Left colon (tissue), 2 donors: ENCODE data around the gene CCDC136. TPM values are rescaled to one million over a fixed set of nuclear protein-coding genes. Genes with fewer than 3 reads are reported as not detected.
A peak's percentile ranks its signal among the peaks of the same experiment; 100 is the strongest.

Source experiments
- ATAC-seq: fragments of 200-7000 bp; cut with Tn5 transposase; one replicate; pipeline ENCODE4 v1.9.1; 2020; ENCODE audit warnings: mild to moderate bottlenecking, moderate library complexity
- DNase-seq, 2 donors: peaks; one replicate each; pipeline ENCODE4 v3.0.0-alpha.2; 2020
- intact Hi-C, 2 donors: fragments of 100-400 bp; cut with DNase I in 1 of 2; cut with micrococcal nuclease in 1 of 2; formaldehyde crosslinking; loops; one replicate each; pipeline versions ENCODE4 v1.11.2 to v1.14.0; 2022; cut with DNase I, micrococcal nuclease
- total RNA-seq, 2 donors: library from RNA; stranded (reverse); fragmentation: NEBNext Ultra II Directional; extraction: Animal tissue kit (Norgen Biotek cat#: 25700); gene quantifications; one replicate each; pipeline ENCODE4 v1.2.1, GENCODE V29; 2021
- donor health status: DM: no; HTN: no; CAD: no.
- donor health status: DM: yes; HTN: yes; CAD: no.

The CCDC136 gene
- total RNA-seq, 2 donors from 2014 or later: 1.5 to 5.6 TPM

DNA sequence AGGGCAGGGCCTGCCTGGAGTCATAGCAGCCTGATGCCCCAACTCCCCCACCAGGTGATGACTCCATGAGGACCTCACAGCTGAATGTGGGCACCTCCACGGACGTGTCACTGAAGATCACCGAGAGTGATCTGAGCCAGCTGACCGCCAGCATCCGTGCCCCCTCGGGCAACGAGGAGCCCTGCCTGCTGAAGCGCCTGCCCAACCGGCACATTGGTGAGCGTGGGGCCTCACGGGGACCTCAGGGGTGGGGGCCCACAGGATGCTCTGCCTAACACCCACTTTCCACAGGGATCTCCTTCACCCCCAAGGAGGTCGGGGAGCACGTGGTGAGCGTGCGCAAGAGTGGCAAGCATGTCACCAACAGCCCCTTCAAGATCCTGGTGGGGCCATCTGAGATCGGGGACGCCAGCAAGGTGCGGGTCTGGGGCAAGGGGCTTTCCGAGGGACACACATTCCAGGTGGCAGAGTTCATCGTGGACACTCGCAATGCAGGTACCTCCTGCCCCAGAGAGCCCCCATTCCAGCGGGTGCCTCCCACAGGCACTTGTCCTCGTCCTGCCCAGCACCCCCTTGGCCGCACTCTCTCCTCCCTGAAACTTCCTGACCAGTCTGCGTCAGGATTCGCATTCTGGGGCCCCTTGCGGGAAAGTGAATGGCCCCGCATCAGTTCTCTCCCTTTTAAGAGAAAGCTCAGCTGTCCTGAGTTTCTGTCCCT lies 60.9 kb downstream of the CCDC136 start:
- intact Hi-C loops: no loop called here
- DNase-seq: no peak
- ATAC-seq: no peak

DNA sequence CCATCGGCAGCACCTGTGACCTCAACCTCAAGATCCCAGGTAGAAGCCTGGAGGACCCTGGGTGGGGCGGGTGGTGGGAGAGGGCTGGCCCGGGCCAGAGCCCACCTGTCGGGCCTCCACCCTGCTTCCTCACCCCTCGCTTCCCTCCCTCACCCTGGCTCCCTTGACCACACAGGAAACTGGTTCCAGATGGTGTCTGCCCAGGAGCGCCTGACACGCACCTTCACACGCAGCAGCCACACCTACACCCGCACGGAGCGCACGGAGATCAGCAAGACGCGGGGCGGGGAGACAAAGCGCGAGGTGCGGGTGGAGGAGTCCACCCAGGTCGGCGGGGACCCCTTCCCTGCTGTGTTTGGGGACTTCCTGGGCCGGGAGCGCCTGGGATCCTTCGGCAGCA lies 62.0 kb downstream of the CCDC136 start:
- no peak for DNase-seq
- no peak for ATAC-seq
- intact Hi-C loops: no loop called here

DNA sequence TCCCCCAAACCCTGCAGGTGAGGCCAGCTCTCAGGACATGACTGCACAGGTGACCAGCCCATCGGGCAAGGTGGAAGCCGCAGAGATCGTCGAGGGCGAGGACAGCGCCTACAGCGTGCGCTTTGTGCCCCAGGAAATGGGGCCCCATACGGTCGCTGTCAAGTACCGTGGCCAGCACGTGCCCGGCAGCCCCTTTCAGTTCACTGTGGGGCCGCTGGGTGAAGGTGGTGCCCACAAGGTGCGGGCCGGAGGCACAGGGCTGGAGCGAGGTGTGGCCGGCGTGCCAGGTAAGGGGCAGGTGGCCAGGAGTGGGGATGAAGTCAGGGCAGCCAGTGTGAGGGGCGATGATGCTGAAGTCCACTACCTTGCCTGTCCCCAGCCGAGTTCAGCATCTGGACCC lies 62.6 kb downstream of the CCDC136 start:
- ATAC-seq (no peak), DNase-seq (no peak)
- intact Hi-C loops: no loop called here

DNA sequence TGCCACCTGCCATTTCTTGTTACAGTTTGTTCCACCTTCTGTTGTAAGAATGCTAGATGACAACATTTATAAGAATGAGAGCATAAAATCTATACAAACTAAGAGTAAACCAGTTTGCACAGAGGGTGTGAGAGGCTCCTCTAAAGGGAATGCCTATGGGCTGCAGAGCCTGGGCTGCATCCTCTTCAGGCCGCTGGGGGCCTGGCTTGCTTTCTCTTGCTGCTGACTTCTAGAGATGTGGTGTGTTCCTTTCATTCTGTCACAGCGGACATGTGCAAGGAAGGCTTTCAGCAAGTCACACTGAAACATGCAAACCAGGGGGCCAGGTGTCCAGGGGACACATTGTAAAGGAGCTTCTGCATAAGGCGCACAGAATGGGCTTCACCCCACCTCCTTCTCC lies 63.8 kb downstream of the CCDC136 start:
- intact Hi-C loops: no loop called here
- DNase-seq: no peak
- no peak for ATAC-seq

DNA sequence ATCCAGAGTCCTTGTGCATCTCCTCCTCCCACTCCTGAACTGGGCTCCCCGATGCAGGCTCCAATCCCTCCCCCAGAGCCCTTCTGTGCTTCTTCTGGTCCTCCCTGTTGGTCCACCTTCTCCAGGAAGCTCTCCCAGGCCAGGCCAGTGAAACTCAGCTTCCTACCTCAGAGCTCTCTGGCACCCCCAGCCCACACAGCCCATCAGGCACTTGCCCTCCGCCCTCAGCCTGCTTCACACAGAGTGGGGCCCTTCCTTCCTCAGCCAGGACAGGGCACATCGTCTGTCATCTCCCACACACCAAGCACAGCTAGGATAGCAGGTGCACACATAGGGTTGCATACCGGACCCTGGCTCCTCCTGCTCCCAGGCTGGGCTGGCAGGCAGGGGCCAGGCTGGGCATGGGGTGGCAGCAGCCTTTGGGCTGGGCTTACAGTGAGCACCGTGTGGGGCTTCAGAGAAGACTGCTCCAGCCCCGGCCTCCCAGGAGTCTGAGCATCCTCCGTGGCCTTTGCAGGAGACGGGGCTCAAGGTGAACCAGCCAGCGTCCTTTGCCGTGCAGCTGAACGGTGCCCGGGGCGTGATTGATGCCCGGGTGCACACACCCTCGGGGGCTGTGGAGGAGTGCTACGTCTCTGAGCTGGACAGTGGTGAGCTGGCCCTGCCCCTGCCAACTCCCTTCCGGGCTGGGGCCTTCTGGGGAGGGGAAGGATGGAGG lies 64.4 kb downstream of the CCDC136 start:
- intact Hi-C loops: no loop called here
- ATAC-seq (no peak), DNase-seq (no peak)

DNA sequence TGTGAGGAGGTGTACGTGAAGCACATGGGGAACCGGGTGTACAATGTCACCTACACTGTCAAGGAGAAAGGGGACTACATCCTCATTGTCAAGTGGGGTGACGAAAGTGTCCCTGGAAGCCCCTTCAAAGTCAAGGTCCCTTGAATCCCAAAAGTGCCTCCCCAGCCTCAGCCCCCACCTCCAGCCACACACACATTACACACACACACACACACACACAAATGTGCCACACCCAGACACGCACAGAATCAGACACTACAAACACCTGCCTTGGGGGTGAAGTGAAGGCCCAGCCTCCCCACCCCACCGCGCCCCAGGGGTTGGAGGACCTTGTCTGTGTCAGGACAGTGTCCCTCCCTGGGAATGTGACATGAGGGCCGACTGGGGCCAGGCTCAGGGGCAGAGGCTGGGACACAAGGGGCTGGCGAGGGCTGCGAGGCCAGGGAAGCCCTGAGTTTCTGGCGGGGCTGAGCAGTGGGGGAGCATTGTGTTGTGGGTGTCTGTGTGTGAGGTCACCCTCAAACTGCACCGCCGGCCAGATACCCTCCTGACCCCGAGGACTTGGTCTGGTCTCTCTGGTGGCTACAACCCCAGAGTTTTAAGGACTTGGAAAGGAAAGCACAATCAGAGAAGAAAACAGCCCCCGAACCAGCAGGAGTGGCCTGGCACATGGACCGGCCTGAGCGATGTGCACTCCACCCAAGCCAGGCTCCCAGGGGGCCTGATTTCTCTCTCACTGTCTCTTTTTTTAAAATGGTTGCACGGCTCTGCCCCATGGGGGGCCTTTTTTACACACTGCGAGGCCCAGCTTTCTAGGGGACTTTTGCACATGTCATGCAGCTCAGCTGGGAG lies 66.8 kb downstream of the CCDC136 start:
- intact Hi-C loops: no loop called here
- ATAC-seq: no peak
- no peak for DNase-seq

DNA sequence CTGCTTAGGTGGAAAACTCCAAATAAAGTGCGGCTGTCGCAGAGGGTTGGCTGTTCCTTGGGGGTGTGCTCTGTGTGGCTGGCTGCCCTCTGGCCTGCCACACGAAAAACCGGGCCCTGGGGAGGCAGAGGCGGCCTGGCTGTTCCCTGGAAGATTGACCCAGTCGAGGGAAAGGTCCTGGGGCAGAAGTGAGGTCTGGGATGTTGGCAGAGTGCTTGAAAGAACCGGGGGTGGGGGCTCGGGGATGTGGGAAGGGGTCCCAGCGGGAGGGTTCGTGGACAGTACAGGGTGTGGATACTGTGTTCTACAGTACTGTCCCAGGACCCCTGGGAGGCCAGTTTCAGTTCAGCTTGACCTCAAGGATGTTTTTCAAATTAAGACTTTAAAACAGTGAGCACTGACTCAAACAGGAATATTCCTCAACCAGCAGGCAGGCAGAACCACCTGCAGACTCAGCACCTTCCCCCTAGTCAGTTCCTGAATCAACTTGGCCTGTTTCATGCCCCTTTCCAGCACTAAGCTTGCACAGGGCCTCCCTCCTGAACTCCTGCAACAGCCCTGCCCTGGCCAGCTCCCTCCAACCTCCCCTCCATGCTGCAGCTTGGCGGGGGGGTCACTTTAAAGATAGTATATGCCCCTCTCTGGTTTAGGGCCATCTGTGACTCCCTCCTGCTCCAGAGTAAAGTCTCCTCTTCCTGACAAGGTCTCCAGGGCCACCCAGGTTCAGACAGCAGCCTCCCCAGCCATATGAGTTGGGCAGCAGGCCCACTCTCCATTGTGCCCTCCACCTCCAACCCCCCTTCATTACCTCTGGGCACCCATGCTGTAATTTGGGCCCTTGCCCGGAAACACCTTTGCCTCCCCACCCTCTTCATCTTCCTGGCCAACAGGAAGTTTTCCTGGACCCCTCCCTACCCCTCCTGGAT lies 67.7 kb downstream of the CCDC136 start:
- no peak for DNase-seq
- intact Hi-C loops: no loop called here

DNA sequence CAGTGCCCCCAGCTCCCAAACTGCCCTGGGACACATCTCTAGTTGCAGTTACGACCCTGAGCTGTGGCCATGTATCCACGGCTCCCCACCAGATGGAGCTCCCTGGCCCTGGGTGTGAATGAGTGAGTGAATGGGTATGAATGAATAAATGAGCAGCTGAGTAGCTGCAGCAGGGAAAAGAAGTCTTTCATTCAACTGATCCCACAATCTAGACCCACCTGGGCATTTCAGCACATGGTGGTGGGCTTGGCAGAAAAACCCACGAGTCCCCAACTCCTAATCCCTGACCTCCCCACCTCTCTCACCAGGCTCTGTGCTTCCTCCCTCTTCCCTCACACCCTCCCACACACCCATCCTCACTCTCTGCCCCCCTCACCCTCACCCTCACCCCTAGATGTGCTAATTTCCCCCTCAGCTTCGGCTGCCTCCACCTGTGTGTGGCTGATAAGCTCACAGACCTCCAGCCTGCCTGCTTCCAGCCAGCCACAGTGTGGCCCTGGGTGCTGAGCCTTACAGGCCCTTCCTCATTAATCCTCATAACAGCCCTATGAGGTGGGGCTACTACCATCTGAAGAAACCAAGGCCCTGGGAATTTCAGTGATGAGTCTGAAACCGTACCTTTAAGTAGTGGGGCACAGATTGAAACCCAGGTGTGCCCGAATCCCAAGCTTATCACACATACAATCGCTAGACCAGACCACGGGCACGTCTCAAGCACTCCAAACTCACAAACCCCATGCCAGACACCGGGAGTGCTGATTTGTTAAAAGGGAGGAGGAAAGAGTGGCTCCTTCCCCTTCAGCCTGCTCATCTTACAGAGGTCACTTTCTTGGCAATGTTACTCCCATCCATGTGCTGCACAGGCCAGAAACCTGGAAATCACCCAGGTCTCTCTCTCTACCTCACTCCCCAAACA lies 68.6 kb downstream of the CCDC136 start:
- intact Hi-C loops: no loop called here
- DNase-seq (no peak), ATAC-seq (no peak)

More for the DNA sequence above, 67.7 kb downstream of the CCDC136 start:
- no peak for ATAC-seq

DNA sequence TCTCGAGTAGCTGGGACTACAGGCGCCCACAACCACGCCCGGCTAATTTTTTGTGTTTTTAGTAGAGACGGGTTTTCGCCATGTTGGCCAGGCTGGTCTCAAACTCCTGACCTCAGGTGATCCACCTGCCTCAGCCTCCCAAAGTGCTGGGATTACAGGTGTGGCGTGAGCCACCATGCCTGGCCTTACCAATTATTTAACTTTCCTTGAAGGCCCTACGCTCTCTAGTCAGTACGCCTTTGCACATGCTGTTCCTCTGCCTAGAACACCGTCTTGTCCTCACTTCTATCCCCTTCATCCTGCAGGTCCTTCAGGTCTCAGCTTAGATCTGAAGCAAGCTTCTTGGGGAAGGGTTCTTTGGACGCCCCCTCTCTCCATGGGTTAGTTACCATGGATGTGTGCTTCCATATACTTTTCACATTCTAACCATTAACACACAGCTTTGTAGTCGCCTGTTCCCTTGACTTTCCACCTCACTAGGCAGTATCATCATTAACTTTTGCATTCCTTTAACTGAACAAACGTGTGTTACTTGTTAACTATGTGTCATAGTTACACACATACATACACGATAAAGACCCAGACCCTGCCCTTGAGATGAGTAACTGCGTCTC lies 70.3 kb downstream of the CCDC136 start:
- ATAC-seq: no peak
- DNase-seq: no peak
- intact Hi-C loops: no loop called here

DNA sequence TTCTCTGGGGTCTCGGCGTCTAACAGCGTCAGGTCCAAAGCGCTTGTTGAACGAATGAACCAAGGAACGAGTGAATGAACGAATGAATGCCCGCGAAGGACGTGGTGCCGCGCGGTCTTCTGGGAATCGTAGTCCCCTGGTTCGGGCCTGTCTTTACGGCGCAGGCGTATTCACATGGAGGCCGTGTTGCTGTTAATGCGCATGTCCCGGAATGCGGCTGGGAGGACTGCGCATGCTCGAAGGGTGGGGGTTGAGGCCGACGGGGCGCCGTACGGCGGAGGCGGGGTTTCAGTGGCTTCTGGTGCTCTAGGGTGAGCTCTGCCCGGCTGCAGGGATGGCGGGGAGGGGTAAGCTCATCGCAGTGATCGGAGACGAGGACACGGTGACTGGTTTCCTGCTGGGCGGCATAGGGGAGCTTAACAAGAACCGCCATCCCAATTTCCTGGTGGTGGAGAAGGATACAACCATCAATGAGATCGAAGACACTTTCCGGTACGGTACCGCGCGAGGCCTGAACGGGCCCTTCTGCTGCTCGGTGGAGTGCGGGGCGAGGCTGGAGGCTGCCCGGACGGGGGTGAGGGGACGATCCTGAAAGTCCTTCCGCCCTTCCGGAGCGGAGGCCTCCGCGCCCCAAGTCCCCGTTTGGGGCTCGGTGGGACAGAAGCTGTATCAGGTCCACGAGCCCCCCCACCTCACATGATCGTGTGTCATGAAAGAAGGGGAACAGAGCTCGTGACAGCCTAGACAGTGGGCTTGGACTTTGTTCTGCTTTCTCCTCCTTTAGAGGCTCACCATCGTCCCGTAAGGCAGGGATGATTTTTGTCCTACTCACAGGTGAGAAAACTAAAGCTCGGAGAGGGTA lies 71.0 kb downstream of the CCDC136 start, which contains the start of gene ATP6V1F:
ATP6V1F (plus strand) TSS at position 286 of the 862 bp plus-strand sequence; CDS start at position 335, 49 bp downstream.
- peak; percentile 97 to 99 for DNase-seq
- ATAC-seq: peak; percentile 93
- intact Hi-C loops: no loop called here

DNA sequence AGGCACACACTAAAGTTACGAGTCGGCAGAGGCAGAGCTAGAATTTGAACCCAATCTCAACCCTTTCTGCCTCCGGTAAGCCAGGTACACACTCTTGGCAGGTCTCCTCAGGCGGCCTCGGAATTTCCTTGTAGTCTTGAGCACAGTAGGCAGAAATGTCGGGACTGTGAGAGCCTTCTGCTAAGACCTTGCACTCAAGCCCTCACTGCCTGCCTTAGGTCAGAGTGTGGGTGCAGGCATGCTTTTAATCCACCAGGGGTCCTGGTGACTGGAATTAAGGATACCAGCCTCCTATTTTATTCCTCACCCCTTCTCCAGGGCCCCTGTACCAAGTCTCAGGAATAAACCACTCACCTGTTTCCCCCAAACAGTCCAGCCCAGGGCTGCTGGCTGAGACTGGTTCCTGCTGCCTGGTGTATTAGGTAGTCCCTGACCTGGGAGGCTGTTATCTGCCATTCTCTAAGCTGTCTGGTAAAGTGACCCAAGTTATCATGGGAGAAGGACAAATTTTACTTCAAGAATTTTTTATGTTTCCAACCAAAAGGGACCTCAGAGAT lies 71.7 kb downstream of the CCDC136 start:
- ATAC-seq (peak; percentile 59), DNase-seq (peak in 1 of 2 donors; percentile 58)
- intact Hi-C loops: no loop called here

DNA sequence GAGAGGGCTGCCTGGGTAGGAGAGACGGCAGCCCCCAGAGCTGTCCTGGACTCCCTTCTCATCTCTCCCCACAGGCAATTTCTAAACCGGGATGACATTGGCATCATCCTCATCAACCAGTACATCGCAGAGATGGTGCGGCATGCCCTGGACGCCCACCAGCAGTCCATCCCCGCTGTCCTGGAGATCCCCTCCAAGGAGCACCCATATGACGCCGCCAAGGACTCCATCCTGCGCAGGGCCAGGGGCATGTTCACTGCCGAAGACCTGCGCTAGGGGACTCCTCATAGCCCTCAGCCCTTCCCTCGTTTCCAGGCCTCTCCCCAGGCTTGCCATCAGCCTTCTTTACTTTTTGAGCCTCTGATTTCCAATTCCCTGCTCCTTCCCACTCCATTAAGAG lies 73.5 kb downstream of the CCDC136 start:
- ATAC-seq: no peak
- no peak for DNase-seq
- intact Hi-C loops: no loop called here

DNA sequence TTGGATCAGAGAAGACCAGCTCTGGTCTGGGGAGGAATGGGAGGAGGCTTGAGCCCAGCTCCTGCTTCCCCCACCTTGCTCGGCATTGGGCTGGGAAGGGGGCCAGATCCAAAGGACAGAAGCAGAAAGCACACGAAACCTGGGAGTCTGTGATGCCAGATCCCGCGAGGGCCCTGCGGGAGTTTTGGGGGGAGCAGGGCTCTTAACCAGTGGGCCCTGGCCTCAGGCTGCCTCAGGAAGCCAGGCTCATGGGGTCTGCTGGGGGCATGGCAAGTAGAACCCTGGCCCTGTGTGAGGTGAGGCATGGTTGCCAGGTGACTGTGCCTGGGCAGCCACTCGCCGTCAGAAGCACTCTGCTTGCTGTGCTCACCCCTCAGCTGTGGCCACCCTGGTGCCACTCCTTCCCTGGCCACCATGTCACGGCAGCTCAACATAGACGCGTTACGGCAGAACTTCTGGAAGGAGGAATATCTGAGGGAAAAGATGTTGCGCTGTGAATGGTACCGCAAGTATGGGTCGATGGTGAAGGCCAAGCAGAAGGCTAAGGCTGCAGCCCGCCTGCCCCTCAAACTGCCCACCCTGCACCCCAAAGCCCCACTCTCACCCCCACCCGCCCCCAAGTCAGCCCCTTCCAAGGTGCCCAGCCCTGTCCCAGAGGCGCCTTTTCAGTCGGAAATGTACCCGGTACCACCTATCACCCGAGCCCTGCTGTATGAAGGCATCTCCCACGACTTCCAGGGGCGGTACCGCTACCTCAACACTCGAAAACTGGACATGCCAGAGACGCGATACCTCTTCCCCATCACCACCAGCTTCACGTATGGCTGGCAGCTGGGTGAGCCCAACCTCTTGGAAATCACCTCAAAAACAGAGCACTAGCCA lies 74.5 kb downstream of the CCDC136 start:
- DNase-seq (no peak), ATAC-seq (no peak)
- intact Hi-C loops: no loop called here

DNA sequence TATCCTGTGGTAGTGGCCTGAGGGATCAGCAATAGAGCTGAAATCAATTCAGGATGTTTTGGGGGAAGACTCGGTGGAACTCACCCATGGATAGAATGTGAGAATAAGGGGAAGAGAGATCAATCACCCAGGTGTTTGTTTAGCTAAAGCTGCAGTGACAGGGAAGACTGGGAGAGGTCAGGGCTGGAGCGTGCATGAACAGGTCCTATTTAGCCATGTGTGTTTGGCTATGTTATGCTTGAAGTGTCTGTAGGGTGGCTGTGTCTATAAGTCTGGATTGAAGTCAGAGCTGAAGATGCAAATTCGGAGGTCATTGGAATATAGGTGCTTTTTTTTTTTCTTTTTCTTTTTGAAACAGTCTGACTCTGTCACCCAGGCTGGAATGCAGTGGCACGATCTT lies 75.5 kb downstream of the CCDC136 start:
- ATAC-seq (no peak), DNase-seq (no peak)
- intact Hi-C loops: no loop called here
